Endothelial cell of umbilical vein (primary cell): Measurements from ENCODE around the gene GAS5. TPM values are rescaled to one million over a fixed set of nuclear protein-coding genes. Genes with fewer than 3 reads are reported as not detected.
"Not testable (repeated sequence)": the region's sequence is repeated elsewhere in the genome, so short reads cannot be mapped to it uniquely, and the experiment has no call there.

Source experiments
- BruUV-seq: library from RNA; stranded (reverse); fragments of 400-500 nt; replicated peaks from 2 replicates; lab custom pipeline; 2021; lab: Mats Ljungman, UMichigan
- CTCF ChIA-PET: fragments of 300-600, 350-600 bp; sonication (Branson Sonifier 250); formaldehyde crosslinking; loops from one replicate; lab custom pipeline; 2021; ENCODE audit warnings: antibody characterized with exemption, inconsistent platforms; lab: Charles Lee
- POLR2A ChIA-PET: fragments of 300-600, 350-600 bp; sonication (Branson Sonifier 250); formaldehyde crosslinking; loops from one replicate; lab custom pipeline; 2021; ENCODE audit warnings: antibody characterized with exemption, inconsistent platforms; lab: Charles Lee
- DNase-seq: peaks from one replicate; pipeline ENCODE4 v3.0.0-alpha.2; 2011; ENCODE audit warnings: low read depth, low spot score
- FAIRE-seq: peaks from 2 replicates; lab custom pipeline; 2011; peaks lifted over from hg19 to GRCh38; lab: Jason Lieb, UNC
- H2AFZ ChIP-seq: 2 replicates; pipeline ENCODE4 v1.6.0; 2012; ENCODE audit warnings: low read depth, low read length, control low read depth, inconsistent platforms
- H3K27ac ChIP-seq: 2 replicates; pipeline ENCODE4 v1.5.1; 2011; ENCODE audit warnings: low read depth, mild to moderate bottlenecking, control low read depth, low read length, moderate library complexity; ENCODE audit not compliant: insufficient read depth
- H3K27me3 ChIP-seq, 2 experiments: 2 replicates each; pipeline versions ENCODE4 v1.6.0 to v1.6.1; 2011; ENCODE audit warnings: low read length in 2 of 2, mixed read lengths in 1 of 2; ENCODE audit not compliant: control insufficient read depth in 2 of 2, insufficient read depth in 2 of 2
- H3K36me3 ChIP-seq, 2 experiments: 2 replicates in 1 of 2; 3 replicates in 1 of 2; pipeline ENCODE4 v1.5.1; 2011; ENCODE audit warnings: low read length in 2 of 2, mild to moderate bottlenecking in 1 of 2, moderate library complexity in 1 of 2; ENCODE audit not compliant: control insufficient read depth in 2 of 2, insufficient read depth in 2 of 2; ENCODE audit errors: extremely low read depth in 1 of 2
- H3K4me1 ChIP-seq: 3 replicates; pipeline ENCODE4 v1.5.1; 2011; ENCODE audit warnings: mild to moderate bottlenecking, low read length; ENCODE audit not compliant: control insufficient read depth, insufficient read depth; ENCODE audit errors: extremely low read depth
- H3K4me2 ChIP-seq: 2 replicates; pipeline ENCODE4 v1.6.1; 2011; ENCODE audit warnings: low read length, control low read depth, mixed read lengths; ENCODE audit not compliant: insufficient read depth
- H3K4me3 ChIP-seq, 3 experiments: fragments of 200-600 bp in 1 of 3; sonication (generic), shearing (Covaris generic) in 1 of 3; replicated peaks in 1 of 3; 2 replicates each; pipeline ENCODE4 v1.5.1; 2011 to 2016; ENCODE audit warnings: control low read depth in 3 of 3, low read length in 3 of 3, mild to moderate bottlenecking in 2 of 3, inconsistent platforms in 1 of 3, low read depth in 1 of 3, moderate library complexity in 1 of 3; ENCODE audit not compliant: insufficient read depth in 1 of 3
- H3K79me2 ChIP-seq: 2 replicates; pipeline ENCODE4 v1.6.0; 2012; ENCODE audit warnings: low read length, inconsistent platforms; ENCODE audit not compliant: control insufficient read depth, insufficient read depth
- H3K9ac ChIP-seq: replicated peaks from 2 replicates; pipeline ENCODE3; 2011; ENCODE audit warnings: low read length, control low read depth; ENCODE audit not compliant: insufficient read depth; ENCODE audit errors: extremely low read depth
- H3K9me1 ChIP-seq: replicated peaks from 3 replicates; pipeline ENCODE4 v1.6.0; 2011; ENCODE audit warnings: mild to moderate bottlenecking, low read length; ENCODE audit not compliant: control insufficient read depth, insufficient read depth; ENCODE audit errors: extremely low read depth
- H3K9me3 ChIP-seq: replicated peaks from 2 replicates; pipeline ENCODE4 v1.5.1; 2012; ENCODE audit warnings: low read length, inconsistent platforms; ENCODE audit not compliant: control insufficient read depth, insufficient read depth
- H4K20me1 ChIP-seq: replicated peaks from 2 replicates; pipeline ENCODE3; 2011; ENCODE audit warnings: mild to moderate bottlenecking, low read length; ENCODE audit not compliant: control insufficient read depth, insufficient read depth; ENCODE audit errors: extremely low read depth
- EZH2 ChIP-seq: IDR thresholded peaks from 2 replicates; pipeline ENCODE4 v1.6.1; 2012; ENCODE audit warnings: borderline replicate concordance, low read depth, mild to moderate bottlenecking, moderate library complexity, low read length, inconsistent platforms; ENCODE audit not compliant: severe bottlenecking
- GATA2 ChIP-seq: IDR thresholded peaks from 2 replicates; pipeline ENCODE4 v1.7.0; 2011; ENCODE audit warnings: low read depth, mild to moderate bottlenecking, moderate library complexity, mixed read lengths, low read length; ENCODE audit not compliant: insufficient read length, insufficient read depth
- JUN ChIP-seq: IDR thresholded peaks from 2 replicates; pipeline ENCODE4 v1.6.1; 2011; ENCODE audit warnings: borderline replicate concordance, low read depth; ENCODE audit not compliant: insufficient read length, insufficient read depth
- MAX ChIP-seq: IDR thresholded peaks from 2 replicates; pipeline ENCODE4 v1.6.1; 2011; ENCODE audit not compliant: insufficient read depth, insufficient read length
- MYC ChIP-seq: IDR thresholded peaks from one replicate; pipeline ENCODE4 v1.6.1; 2011; ENCODE audit warnings: mild to moderate bottlenecking, low read depth, low read length
- POLR2A ChIP-seq: IDR thresholded peaks from 2 replicates; pipeline ENCODE4 v1.6.1; 2012; ENCODE audit warnings: low read depth, mild to moderate bottlenecking, control low read depth, low read length
- dilution Hi-C: fragments of 300-500 bp; cut with MboI; formaldehyde crosslinking; loops from one replicate; pipeline ENCODE4 v1.15.0; 2019; ENCODE audit warnings: low sequenced_read_pairs; ENCODE audit not compliant: extremely low pct_ligation_motif_present
- intact Hi-C: fragments of 100-400 bp; cut with micrococcal nuclease; formaldehyde crosslinking; loops from one replicate; pipeline ENCODE4 v1.10.0; 2022
- polyA plus RNA-seq, 4 experiments: library from polyadenylated mRNA; depleted of rRNA in 3 of 4; stranded (reverse) in 3 of 4; unstranded in 1 of 4; fragments of >200 nt; gene quantifications; 2 replicates each; pipeline versions ENCODE4 v1.2.1 to v1.2.3, GENCODE V29; 2011 to 2012; ENCODE audit warnings: missing spikeins in 1 of 4
- total RNA-seq: library from RNA; stranded (reverse); gene quantifications from 2 replicates; pipeline ENCODE4 v1.2.3, GENCODE V29; 2021
- TF ChIP-seq, protein P1 (sequence below), 2 donors: IDR thresholded peaks; 1 replicate in 1 of 2; 2 replicates in 1 of 2; pipeline ENCODE4 v1.5.1; 2011; ENCODE audit warnings: low read length in 2 of 2, mild to moderate bottlenecking in 2 of 2, moderate library complexity in 2 of 2, control low read depth in 1 of 2, inconsistent platforms in 1 of 2, low read depth in 1 of 2; ENCODE audit not compliant: insufficient read depth in 1 of 2; ENCODE audit errors: extremely low read depth in 1 of 2

Gene GAS5
- total and polyA plus RNA-seq, 2 donors (not counting 3 experiments of a cell fraction or from before 2014, with no cell fraction given) = 343 to 492 TPM

GRCh38 chr1:173881117-173881516, 13.3 kb upstream of the GAS5 start:
- CTCF ChIA-PET = not testable (repeated sequence)

GRCh38 chr1:173878251-173878650, 10.5 kb upstream of the GAS5 start:
- Histone ChIP-seq H3K4me1 (peaks cover 6% of the 10 kb centered on the region), H3K27ac (no peak overlapping the region), H3K9me1 (no peaks in the 10 kb centered on the region), H3K4me3 (no peak overlapping the region), H3K9ac (no peak overlapping the region), H3K9me3 (no peaks in the 10 kb centered on the region), H3K4me2 (no peak overlapping the region), H3K27me3 (no peaks in the 10 kb centered on the region), H4K20me1 (no peaks in the 10 kb centered on the region), H3K79me2 (no peaks in the 10 kb centered on the region), H2AFZ (no peak overlapping the region), H3K36me3 (no peaks in the 10 kb centered on the region)
- DNase-seq (peak; percentile 94), FAIRE-seq (no peak)
- TF ChIP-seq MYC = no peak
- TF ChIP-seq JUN = no peak
- TF ChIP-seq, protein P1, sequence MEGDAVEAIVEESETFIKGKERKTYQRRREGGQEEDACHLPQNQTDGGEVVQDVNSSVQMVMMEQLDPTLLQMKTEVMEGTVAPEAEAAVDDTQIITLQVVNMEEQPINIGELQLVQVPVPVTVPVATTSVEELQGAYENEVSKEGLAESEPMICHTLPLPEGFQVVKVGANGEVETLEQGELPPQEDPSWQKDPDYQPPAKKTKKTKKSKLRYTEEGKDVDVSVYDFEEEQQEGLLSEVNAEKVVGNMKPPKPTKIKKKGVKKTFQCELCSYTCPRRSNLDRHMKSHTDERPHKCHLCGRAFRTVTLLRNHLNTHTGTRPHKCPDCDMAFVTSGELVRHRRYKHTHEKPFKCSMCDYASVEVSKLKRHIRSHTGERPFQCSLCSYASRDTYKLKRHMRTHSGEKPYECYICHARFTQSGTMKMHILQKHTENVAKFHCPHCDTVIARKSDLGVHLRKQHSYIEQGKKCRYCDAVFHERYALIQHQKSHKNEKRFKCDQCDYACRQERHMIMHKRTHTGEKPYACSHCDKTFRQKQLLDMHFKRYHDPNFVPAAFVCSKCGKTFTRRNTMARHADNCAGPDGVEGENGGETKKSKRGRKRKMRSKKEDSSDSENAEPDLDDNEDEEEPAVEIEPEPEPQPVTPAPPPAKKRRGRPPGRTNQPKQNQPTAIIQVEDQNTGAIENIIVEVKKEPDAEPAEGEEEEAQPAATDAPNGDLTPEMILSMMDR (IDR thresholded peaks at IDR 0.05; ENCODE audit: extremely low read depth in 1 of 2, insufficient read depth in 1 of 2, low read depth in 1 of 2, low read length in 2 of 2) = no peak
- no peak for TF ChIP-seq POLR2A
- no peak for TF ChIP-seq MAX
- TF ChIP-seq GATA2 = no peak
- no peak for TF ChIP-seq EZH2
- ChIA-PET POLR2A (interaction anchor here (0.6 kb wide), 1 partner anchor 8 kb away, joined by 3 read pairs; no protein-coding TSS in a partner anchor), CTCF (interaction anchor here (1.0 to 1.5 kb wide), 2 partner anchors 8 to 10 kb away, joined by 3 to 4 read pairs; partner anchors contain the start of genes GAS5 and ZBTB37)
- intact Hi-C loops = no loop called here
- no TSS peak for BruUV-seq
- dilution Hi-C loops = no loop called here

More at GRCh38 chr1:173881117-173881516, 13.3 kb upstream of the GAS5 start:
- H3K36me3 ChIP-seq, intact Hi-C loops, H3K4me2 ChIP-seq, H3K9me1 ChIP-seq, DNase-seq, H2AFZ ChIP-seq, H3K79me2 ChIP-seq, H3K27ac ChIP-seq, H3K9me3 ChIP-seq, FAIRE-seq, H4K20me1 ChIP-seq, POLR2A ChIA-PET, dilution Hi-C loops, BruUV-seq, H3K4me1 ChIP-seq, H3K4me3 ChIP-seq, H3K27me3 ChIP-seq, H3K9ac ChIP-seq: not testable (repeated sequence)
